Panc1 (cell line): ENCODE results near the gene ZNF232.

ENCODE experiments used
- TF ChIP-seq, protein P1 (sequence below): fragments of 450-650 bp; IDR thresholded peaks from 2 replicates; pipeline ENCODE4 v1.5.1; 2017; ENCODE audit warnings: mild to moderate bottlenecking
- TF ChIP-seq, protein P2 (sequence below), 2 experiments: IDR thresholded peaks; 2 replicates each; pipeline ENCODE4 v1.6.1; 2011 to 2012; ENCODE audit warnings: low read depth in 2 of 2, control low read depth in 1 of 2, low read length in 1 of 2, mild to moderate bottlenecking in 1 of 2, moderate library complexity in 1 of 2; ENCODE audit not compliant: insufficient read depth in 1 of 2

GRCh38 chr17:5078106-5079028, 33.3 kb downstream of the ZNF232 start, which contains the start of gene ZFP3:
- TF ChIP-seq, protein P1, sequence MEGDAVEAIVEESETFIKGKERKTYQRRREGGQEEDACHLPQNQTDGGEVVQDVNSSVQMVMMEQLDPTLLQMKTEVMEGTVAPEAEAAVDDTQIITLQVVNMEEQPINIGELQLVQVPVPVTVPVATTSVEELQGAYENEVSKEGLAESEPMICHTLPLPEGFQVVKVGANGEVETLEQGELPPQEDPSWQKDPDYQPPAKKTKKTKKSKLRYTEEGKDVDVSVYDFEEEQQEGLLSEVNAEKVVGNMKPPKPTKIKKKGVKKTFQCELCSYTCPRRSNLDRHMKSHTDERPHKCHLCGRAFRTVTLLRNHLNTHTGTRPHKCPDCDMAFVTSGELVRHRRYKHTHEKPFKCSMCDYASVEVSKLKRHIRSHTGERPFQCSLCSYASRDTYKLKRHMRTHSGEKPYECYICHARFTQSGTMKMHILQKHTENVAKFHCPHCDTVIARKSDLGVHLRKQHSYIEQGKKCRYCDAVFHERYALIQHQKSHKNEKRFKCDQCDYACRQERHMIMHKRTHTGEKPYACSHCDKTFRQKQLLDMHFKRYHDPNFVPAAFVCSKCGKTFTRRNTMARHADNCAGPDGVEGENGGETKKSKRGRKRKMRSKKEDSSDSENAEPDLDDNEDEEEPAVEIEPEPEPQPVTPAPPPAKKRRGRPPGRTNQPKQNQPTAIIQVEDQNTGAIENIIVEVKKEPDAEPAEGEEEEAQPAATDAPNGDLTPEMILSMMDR: no peak
- TF ChIP-seq, protein P2, sequence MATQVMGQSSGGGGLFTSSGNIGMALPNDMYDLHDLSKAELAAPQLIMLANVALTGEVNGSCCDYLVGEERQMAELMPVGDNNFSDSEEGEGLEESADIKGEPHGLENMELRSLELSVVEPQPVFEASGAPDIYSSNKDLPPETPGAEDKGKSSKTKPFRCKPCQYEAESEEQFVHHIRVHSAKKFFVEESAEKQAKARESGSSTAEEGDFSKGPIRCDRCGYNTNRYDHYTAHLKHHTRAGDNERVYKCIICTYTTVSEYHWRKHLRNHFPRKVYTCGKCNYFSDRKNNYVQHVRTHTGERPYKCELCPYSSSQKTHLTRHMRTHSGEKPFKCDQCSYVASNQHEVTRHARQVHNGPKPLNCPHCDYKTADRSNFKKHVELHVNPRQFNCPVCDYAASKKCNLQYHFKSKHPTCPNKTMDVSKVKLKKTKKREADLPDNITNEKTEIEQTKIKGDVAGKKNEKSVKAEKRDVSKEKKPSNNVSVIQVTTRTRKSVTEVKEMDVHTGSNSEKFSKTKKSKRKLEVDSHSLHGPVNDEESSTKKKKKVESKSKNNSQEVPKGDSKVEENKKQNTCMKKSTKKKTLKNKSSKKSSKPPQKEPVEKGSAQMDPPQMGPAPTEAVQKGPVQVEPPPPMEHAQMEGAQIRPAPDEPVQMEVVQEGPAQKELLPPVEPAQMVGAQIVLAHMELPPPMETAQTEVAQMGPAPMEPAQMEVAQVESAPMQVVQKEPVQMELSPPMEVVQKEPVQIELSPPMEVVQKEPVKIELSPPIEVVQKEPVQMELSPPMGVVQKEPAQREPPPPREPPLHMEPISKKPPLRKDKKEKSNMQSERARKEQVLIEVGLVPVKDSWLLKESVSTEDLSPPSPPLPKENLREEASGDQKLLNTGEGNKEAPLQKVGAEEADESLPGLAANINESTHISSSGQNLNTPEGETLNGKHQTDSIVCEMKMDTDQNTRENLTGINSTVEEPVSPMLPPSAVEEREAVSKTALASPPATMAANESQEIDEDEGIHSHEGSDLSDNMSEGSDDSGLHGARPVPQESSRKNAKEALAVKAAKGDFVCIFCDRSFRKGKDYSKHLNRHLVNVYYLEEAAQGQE (IDR thresholded peaks at IDR 0.05; ENCODE audit: insufficient read depth in 1 of 2, low read depth in 2 of 2, low read length in 1 of 2): no peak
